NCI-H748 treated with DMSO at 0.1 percent for 48 hours (cell line): ENCODE results near the gene TSPAN9.
A peak's percentile ranks its signal among the peaks of the same experiment; 100 is the strongest.

Source experiments
- DNase-seq: peaks from one replicate; lab custom pipeline; 2025; lab: John Stamatoyannopoulos, UW

The TSPAN9 gene

DNA sequence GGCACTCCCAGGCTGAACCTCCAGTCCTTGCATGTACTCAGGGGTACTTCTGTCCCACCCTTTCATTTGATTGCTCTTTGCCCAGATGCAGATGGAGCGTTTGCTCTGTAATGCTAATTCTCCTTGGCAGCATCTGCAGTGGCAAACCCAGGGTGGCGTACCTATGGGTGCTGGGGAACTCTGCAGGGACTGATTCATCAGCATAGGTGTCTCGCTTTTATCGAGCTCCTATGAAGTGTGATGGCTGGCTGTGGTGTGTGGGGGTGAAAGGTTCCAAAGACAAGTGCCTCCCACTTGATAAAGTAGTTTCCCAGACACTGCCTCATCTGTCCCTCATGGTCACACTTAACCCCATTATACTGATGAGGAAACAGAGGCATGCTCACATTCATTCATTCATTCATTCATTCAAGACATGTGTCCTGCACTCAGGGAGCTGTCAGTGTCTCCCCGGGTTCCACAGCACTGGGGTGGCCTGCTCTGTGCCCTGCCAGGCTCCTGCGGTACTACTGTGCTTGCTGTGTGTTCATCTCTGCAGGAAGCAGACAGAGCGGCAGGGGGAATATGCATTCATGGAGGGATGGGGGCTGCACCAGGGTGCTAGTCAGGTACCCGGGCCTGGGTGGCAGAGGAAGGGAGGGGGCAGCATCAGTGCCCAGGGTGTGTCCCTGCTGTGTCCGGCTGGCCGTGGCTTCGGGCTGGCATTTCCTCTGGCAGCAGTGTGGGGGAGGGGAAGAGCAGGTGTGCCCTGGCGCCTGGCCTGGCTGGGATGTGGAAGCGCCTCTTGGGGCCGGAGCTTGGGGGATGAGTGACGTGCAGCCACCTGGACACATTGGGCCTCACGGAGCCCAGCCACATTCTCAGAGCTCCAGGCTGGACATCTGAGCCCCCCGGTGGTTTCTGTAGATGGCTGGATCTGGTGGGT, 110.9 kb downstream of the TSPAN9 start:
- no peak for DNase-seq

DNA sequence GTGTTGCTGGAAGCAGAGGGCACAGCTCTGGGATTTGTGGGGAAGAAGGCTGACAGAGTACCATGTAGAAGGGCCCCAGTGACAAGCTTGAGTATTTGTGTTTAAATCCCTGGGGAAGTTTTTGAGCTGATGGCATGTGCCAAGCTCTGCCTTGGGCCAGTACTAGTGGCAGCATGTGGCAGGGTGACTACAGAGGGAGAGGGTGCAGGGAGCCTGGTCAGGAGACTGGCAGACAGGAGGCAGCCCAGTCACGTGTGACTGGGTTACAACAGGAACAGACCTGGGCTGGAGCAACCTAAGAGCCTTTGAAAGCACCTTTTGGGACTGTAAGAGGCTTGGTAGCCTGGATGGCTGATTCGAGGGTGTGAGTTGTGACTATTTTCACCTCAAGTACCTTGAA, 112.1 kb downstream of the TSPAN9 start:
- no peak for DNase-seq

DNA sequence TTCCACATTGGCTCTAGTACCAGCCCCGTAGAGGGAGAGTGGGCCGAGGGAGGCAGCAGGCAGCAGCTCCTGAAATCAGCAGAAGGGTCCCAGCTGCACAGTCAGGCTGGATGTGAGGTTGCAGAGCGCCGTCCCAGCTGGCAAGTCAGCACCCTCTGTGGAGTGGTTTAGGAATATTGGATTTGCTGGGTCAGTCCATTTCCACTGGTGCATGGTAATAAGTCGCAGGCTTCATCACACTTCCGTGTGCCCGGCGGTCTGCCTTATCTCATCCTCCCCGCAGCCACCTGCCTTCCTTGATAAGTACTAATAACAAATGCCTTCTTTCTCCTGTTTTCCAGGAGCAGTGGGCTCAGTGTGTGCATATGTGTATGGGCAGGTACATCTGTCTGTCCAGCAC, 112.9 kb downstream of the TSPAN9 start:
- no peak for DNase-seq

DNA sequence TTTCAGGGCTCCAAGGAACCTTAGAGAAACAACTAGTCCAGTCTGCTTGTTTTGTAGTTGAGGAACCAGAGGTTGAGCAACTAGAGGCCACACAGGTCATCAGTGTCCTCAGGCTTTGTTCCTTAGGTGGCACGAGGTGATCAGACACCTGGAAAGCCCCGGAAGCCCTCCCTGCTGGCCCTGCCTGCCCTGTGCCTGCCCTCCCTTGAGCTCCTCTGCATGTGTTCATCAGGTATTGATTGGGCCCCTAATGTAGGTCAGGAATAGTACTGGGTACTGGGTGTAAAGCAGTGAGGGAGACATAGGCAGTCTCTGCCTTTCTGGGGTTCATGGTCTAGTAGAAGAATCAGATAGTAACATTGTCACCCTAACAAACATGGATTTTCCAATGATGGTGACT, 114.3 kb downstream of the TSPAN9 start:
- no peak for DNase-seq

DNA sequence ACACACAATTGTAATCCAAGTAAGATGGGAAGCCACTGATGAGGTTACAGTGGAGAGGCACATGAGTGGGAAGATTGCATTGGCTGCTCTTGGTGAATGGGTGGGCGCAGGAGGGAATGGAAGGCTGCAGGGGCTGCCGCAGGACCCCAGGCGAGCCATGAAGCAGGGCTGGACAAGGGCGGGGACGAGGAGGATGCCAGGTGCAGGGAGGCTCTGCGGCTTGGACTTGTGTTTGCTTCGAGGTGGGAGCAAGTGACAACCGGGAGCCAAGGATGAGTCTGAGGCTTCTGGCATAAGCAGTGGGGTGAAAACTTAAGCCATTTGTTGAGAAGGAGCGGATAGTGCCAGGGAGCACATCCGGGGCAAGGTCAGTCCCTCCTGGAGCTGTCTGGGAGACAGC, 115.0 kb downstream of the TSPAN9 start:
- no peak for DNase-seq

DNA sequence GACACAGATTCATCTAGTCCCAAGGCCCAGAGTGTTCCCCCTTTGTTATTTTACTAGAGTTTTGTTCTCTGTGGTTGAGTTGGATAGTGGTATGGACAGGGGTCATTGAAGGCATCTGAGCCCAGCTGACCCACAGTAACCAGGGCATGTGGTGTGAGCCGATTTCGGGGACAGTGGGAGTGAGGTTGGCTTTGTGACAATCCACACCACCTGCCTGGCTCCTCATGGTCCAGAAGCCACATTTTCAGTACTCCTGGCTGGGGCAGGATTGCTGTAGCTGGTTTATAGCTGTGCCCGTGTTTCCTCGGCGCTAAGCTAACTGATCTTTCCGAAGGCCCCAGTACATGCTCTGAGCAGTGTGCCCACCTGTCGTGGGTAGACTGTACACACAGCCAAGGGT, 116.0 kb downstream of the TSPAN9 start:
- no peak for DNase-seq

DNA sequence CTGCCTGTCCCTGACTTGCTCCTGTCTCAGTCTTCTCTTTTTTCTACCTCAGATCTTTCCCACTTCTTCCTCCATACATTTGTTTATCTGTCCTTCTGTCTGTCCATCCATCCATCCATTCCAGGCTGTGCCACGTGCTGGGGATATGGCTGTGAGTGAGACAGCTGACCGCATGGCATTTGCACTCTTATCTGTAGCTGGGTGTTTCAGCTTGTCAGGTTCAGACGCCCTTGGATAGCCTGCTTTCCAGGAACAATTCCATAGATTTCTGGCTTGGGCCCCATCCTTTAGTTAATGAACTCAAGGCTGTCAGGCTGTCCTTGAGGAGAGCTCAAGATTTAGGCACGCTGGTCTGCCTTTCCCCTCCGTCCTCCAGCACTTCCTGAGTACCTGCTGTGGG, 116.6 kb downstream of the TSPAN9 start:
- DNase-seq = no peak

DNA sequence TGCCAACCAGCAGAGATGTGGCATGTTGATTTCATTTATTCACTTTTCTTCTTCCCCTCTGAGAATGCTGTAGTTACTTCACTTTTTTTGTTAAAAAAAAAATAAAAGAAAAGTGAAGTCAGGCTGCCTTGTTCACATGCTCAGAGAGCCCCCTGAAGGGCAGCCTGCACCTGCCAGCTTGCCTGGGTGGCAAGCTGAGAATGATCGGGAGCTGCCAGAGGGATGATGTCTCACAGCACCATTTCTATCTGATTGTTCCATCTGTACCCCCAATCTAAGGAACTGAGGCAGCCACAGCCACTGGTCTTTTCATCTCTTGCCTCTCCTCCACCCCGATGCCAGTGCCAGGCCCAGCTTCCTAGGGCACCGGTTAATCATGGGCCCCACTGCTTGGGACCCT, 118.2 kb downstream of the TSPAN9 start:
- no peak for DNase-seq

DNA sequence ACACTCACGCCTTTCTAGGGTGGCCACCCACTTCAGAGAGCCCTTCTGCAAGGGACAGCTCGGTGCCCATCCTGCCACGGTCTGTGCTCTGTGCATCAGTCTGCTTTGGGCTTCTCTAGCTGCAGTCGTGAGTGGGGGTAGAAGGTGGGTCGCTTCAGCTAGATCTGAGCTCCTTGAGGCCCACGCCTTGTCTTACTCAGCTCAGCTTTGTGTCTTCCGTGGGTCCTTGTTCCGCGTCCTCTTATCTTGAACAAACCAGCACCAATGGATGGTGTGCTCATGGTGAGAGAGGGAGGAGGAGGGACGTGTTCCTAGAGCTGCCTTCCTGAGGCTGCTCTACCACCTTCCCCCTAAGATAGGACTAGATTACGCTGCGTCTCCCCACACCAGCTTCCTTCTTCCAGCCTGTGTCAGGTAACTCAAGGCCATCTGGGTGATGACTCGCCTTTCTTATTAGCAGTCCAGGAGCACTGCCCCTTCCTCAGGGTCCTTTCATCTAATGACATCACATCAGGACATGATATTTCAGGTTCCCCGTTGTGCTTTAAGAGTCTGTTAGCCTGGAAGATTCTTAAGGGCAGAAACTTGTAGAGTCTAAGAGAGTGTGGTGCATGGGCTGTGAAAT, 118.8 kb downstream of the TSPAN9 start:
- DNase-seq = no peak

DNA sequence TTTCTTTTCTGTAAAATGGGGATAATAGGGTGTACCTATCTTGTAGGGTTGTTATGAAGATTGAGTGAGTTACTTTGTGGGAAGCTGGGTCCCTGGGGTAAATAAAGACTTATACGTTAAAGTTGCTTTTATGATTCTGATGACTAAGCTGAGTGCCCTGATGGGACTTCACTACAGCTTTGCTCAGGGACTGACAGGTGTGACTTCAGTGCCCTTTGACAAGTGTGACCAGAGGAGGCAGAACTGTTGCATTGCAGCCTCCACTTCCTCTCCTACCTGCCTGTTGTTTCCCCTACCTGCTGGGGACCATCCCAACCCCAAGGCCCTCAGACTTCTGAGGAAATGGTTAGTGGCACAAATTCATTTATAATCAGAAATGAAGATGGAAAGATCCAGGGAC, 119.3 kb downstream of the TSPAN9 start:
- no peak for DNase-seq

DNA sequence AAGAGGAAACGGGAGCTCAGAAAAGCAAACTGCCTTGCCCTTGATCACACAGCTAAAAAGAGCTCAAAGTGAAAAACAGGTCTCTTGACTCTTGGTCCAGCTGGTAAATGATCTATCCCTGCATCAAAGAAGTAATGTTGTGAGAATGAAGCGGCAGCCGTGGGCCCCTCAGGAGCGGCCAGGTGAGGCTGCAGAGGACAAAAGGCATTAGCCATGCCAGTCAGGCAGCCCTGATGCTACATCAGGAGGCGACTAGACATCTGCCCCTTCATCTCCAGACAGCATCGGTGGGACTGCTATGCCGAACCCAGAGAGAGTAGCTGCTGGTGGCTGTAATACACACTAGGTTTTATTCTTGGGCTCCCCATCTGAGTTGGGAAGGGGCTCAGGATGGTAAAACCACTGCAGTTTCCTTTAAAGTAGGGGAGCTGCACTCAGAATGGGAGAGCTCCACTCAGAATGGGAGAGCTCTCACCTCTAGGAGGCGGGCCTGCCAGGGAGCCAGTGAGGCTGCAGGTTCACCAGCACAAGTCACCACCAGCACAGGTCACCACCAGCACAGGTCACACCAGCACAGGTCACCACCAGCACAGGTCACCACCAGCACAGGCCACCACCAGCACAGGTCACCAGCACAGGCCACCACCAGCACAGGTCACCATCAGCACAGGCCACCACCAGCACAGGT, 120.1 kb downstream of the TSPAN9 start:
- no peak for DNase-seq

DNA sequence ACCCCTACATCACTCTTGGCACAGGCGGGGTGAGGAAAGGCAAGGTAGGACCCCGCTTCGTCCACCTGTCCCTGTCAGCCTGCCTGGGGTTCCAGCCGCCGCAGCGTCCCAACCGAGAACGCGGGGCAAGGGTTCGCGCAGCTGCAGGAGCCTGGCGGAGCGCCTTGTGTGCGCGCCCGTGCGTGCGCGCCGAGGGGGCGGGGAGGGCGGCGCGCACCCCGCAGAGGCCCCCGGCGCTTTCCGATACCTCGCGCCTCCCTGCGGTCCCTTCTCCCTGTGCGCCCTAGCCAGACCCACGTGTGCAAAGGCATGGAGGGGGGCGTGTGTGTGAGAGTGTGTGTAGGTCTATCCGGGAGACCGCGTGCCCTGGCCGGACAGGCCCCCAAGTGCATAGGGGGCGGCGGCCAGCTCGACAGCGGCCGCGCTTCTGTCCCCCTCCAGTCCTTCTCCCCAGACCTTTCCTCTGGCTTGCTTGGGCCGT, 122.4 kb downstream of the TSPAN9 start:
- DNase-seq = no peak

DNA sequence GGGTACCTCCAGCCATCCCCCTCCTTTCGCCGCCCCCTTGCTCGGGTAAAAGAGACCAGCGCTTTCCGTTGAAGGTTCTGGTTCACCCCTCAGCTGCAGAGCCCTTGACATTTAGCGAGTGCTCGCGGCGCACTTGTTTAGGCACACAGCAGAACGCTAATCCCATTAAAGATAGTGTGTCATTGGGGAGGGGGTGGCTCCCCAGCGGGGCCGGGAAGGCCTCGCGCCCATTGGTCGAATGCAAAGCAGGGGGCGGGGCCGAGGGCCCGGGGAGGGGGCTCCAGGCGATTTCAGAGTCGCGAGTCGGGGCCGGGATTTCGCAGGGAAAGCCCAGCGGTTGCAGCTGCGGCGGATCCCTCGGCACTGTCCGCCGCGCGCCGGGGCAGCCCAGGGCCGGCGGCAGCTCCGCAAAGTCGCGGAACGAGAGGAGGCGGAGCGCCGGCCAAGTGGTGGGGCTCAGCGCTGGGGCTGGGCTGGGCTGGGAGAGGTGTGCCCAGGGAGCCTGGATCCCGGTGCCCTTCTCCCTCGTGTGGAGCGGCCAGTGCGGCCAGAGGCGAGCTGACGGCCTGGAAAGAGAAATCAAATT, 122.9 kb downstream of the TSPAN9 start:
- DNase-seq = peak; percentile 12

DNA sequence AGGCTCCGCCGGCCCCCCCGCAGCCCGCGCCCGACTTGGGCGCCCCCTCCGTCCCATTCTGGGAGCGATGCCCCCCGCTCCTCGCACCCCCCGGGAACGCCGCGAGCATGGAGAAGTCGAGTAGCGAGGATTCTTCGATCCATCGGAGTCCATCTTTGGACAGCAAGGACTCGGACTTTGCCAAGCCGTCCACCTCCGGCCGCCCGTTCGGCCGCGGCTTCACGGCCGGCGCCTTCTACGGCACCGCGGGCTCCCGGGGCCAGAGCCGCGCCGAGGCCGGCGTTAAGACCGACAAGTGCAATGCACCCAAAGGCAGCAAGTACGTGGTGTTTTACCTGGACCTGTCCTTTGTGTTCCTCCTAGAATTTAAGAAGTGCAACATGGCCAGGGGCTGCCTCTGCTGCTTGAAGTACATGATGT, 123.6 kb downstream of the TSPAN9 start:
- no peak for DNase-seq

DNA sequence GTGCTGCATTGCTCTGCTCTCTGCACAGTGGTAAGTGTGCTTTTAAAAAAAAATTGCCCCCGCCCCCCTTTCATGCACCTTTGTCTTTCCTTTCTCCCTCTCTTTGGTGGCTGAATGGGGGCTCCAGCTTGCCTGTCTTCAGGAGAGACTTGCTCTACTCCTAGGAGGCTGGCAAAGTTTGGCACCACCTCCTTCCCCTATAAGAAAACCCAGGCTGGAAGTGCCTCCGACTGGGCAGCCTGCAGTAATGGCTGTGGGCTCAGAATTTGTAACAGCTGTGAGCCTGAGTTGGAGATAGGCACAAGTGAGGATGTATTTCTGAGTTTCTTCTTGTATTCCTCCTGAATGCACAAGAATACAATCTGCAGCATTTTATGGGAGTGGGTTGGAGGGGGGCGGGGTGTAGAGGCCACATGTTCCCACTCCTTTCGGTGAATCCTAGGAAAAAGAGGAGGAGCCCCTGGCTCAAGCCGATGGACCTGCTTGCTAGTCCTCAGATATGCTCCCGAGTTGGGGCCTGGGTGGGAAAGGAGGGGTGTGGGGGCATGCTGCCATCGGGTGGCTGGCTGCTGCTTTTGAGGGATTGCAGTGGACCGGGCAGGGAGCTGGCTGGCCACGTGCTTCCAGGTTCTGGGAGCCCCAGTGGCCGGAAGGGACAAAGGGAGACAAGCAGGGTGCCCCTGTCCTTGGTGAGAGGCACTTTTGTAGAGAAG, 124.3 kb downstream of the TSPAN9 start:
- no peak for DNase-seq

DNA sequence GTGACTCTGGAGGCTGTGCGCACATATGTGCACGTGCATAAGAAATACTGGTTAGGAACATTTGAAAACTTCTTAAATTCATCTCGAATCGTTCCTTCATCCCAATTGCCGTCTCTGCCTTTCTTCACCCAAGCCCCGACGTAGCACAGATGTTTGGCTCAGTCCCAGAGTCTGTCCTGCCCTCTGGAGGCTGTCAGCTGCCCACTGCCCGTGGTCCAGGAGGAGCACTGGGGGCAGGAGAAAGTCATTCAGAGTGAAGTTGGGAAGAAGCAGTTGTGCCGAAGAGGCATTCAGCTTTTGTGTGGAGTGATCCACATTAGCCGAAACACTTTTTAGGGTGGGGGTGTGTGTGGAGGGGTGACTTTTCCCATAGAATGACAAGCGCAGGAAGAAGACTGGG, 124.9 kb downstream of the TSPAN9 start:
- DNase-seq = no peak

DNA sequence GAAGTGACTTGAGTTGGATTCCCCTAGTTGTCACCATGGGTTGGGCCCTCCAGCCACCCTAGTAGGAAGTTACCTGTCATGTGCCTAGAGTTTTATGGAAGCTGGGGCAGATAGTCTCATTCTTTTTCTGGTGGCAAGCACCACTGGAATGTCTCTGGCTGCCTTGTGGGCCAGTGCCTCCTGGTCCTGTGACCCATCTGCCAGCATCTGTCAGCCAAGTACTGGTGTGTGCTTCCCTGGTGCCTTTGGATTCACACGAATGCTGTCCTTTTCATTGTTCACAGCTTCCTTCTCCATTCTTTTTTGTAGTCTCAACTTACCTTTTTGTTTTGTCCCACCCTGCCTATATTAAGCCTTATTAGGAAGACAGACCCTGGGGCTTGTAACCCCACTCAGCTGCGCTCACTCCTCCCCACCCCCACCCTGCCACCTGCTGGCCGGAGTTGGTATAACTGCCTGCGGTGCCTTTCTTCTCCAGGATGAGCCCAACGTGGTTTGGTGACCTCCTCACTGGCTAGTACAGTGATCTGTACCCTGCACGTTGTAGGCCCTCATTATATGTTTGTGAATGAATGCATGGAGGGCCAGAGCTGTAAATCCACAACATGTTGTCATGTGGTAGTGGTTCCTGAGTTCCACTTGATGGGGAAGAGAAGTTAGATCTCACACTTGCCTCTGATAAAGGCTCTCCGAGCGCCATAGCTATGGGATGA, 125.7 kb downstream of the TSPAN9 start:
- DNase-seq = peak; percentile 11

DNA sequence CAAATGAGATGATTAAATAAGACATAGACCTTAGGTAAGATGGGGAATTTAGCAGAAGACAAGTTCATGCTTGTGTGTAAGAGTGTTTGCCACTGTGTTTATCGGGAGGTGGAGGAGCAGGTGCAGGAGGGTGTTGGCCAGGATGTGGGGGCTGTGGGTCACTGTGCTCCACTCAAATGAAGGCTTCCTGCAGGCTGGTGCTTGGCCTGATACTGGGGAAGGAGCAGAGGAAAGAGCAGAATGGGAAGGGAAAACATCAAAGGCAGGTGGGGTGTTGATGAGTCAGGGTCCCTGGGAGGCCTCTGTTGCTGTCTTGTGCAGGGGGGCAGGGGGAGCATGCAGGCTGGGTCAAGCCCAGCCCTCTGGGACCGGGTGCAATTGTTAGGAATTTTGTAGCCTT, 126.5 kb downstream of the TSPAN9 start:
- DNase-seq = no peak

DNA sequence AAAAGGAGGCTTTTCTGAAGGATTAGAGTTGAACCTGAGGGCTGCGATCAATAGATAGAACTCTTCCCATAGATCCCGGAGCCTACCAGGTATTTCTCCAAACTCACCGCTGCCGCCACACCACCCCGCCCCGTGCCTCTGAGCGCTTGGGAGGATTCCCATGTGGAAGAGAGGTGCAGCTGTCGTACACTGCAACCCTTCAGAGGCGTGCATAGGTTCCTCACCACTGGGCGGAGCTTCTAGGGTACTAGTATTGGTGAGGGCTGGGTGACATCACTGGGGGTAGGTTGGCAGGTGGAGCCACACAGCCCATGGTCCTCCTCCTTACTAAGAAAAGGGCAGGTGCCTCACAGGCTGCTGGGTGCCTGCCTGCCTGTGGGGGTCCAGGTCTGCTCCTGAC, 127.0 kb downstream of the TSPAN9 start:
- DNase-seq = no peak

DNA sequence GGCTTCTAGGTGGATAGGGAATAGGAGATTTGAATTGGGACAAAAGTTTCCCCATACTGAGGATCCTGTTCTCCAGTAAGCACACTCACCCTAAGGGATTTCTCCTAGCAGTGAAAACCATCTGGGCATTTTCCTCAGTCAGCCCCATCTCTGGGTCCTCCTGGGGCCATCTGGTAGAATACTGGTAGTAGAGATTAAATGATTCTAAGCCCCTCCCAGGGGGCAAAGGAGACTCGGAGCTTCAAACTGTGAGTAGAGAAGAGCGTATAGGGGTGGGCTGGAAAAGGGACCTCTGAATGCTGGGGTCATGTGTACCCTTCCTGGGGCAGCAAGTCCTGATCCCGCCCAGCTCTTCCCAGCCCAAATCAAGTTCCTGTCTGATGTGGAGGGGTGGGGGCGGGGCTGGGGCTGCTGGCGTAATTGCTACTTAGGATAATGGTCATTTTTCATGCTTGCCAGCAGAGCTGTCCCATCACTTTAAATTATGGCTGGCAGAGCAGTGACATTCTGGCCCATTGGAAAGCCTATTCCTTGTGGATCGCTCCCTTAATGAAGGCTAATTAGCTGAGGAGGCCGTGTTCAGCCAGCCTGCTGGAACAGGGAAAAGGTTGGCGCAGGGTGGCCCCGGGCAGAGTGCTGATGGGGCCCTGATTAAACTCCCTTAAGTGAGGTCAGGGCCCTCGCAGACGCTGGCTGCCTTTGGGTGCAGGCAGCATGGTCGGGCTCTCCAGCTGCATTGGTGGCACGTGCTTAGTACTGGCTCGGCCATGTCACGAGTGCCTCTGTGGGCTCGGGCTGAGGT, 127.8 kb downstream of the TSPAN9 start:
- DNase-seq = no peak
